ENCODE data around the gene SCIN.

SCIN gene

GRCh38 chr7:12569673-12570072 is 847 bp upstream of the SCIN start:
- DNase-seq (ENCODE audit: low read depth in 2 of 2), result no peak
- no peak overlapping the region for H3K4me3 ChIP-seq (replicated peaks in 1 of 2; ENCODE audit: low read depth in 2 of 2, low read length in 2 of 2)
- TF ChIP-seq, protein P1, sequence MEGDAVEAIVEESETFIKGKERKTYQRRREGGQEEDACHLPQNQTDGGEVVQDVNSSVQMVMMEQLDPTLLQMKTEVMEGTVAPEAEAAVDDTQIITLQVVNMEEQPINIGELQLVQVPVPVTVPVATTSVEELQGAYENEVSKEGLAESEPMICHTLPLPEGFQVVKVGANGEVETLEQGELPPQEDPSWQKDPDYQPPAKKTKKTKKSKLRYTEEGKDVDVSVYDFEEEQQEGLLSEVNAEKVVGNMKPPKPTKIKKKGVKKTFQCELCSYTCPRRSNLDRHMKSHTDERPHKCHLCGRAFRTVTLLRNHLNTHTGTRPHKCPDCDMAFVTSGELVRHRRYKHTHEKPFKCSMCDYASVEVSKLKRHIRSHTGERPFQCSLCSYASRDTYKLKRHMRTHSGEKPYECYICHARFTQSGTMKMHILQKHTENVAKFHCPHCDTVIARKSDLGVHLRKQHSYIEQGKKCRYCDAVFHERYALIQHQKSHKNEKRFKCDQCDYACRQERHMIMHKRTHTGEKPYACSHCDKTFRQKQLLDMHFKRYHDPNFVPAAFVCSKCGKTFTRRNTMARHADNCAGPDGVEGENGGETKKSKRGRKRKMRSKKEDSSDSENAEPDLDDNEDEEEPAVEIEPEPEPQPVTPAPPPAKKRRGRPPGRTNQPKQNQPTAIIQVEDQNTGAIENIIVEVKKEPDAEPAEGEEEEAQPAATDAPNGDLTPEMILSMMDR (IDR thresholded peaks at IDR 0.05; ENCODE audit: low read depth, low read length), result no peak

DNA sequence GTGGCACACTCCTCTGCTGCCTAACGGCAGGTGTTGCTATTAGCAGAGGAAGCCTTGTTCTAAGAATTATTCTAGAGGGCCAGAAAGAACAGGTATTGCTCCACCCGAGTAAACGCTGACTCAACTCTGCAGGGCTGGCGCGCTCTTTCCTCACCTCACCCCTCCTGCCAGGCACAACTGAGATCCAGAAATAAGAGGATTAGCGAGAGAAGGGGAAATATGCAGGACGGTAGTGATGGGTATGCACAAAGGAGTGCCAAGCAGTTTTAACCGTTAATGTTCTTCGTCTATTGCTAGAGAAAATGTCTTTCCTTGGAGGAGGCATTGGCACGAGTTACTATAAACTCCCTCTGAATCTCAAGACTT is 369 bp upstream of the SCIN start:
- TF ChIP-seq, protein P1 (IDR thresholded peaks at IDR 0.05; ENCODE audit: low read depth, low read length), result no peak
- peak; percentile 0 to 8 for DNase-seq (ENCODE audit: low read depth in 2 of 2)
- peak overlapping the region; percentile 32 to 35 for H3K4me3 ChIP-seq (replicated peaks in 1 of 2; ENCODE audit: low read depth in 2 of 2, low read length in 2 of 2)

DNA sequence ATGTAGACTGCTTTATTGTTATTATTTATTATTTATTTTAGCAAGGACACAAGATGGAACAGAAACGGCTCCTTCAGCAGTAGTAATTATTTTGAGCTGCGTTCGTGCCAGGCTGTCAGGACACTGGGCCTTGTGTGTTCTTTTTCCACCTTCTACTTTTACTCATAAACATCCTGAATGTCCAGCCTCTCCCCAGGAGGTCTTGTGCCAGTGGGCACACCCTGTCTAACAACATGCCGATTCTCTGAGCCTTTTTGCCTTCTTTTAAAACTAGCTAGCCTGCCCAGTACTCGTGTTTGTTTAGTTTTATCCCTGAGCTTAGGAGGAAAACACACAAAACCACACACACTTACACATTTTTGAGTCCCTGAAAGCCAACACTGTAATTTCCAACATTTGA is 1.2 kb downstream of the SCIN start:
- DNase-seq (ENCODE audit: low read depth in 2 of 2), result no peak
- no peak overlapping the region for H3K4me3 ChIP-seq (replicated peaks in 1 of 2; ENCODE audit: low read depth in 2 of 2, low read length in 2 of 2)

GRCh38 chr7:12572941-12573575 is 2.5 kb downstream of the SCIN start:
- no peak for DNase-seq (ENCODE audit: low read depth in 2 of 2)
- no peak overlapping the region for H3K4me3 ChIP-seq (replicated peaks in 1 of 2; ENCODE audit: low read depth in 2 of 2, low read length in 2 of 2)
- TF ChIP-seq, protein P1 (IDR thresholded peaks at IDR 0.05; ENCODE audit: low read depth, low read length), result no peak

More for the DNA sequence above, 1.2 kb downstream of the SCIN start:
- TF ChIP-seq, protein P1 (IDR thresholded peaks at IDR 0.05; ENCODE audit: low read depth, low read length), result no peak

GRCh38 chr7:12573885-12574284 is 3.4 kb downstream of the SCIN start:
- TF ChIP-seq, protein P1 (IDR thresholded peaks at IDR 0.05; ENCODE audit: low read depth, low read length), result no peak
- no peak for DNase-seq (ENCODE audit: low read depth in 2 of 2)
- H3K4me3 ChIP-seq (replicated peaks in 1 of 2; ENCODE audit: low read depth in 2 of 2, low read length in 2 of 2), result no peak overlapping the region

DNA sequence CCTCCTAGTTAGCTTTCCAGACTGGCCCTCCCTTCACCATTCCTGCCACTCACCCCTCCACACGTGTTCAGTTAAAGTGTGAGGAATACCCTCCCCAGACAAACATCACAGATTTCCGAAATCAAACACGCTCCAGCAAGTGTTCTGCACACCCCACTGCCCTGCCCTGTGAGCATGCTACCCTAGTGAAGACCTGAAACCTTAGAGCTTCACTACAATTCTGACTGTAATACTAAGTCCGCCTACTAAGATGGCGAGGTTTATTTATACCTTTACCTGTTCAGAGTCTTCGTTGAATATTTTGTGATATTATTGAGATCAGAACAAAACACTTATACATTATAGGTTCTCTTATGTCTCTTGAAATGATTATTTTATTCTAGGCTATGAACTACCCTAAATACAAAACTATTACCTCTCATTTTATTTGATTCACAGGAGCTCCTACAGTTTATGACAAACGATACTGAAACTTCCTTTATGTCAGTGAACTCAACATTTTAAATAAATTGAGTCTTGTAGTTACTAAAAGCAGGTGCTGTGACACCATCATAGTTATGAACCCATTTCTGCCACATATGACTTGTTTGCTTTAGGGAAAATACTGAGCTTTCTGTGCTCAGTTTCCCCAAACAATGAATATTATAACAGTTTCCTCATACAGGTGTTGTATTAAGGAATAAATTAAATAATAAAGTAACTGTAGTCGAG is 8.6 kb downstream of the SCIN start:
- no peak overlapping the region for H3K4me3 ChIP-seq (replicated peaks in 1 of 2; ENCODE audit: low read depth in 2 of 2, low read length in 2 of 2)
- DNase-seq (ENCODE audit: low read depth in 2 of 2), result no peak
- TF ChIP-seq, protein P1 (IDR thresholded peaks at IDR 0.05; ENCODE audit: low read depth, low read length), result no peak
